Sigmoid colon (tissue), 7 donors: Measurements from ENCODE around the gene PTPN7. TPM values are rescaled to one million over a fixed set of nuclear protein-coding genes. Genes with fewer than 3 reads are reported as not detected.

ENCODE experiments used
- DNase-seq: peaks from one replicate; pipeline ENCODE4 v3.0.0-alpha.2; 2019
- H3K27ac ChIP-seq, 4 donors: fragments of 200-600 bp; sonication (generic); one replicate each; pipeline ENCODE4 v1.5.1; 2016 to 2019; ENCODE audit warnings: mild to moderate bottlenecking in 1 of 4
- H3K27me3 ChIP-seq, 3 donors: fragments of 200-600 bp; sonication (generic); one replicate each; pipeline ENCODE4 v1.5.1; 2019; ENCODE audit warnings: mild to moderate bottlenecking in 1 of 3
- H3K36me3 ChIP-seq, 4 donors: fragments of 200-600 bp; sonication (generic); one replicate each; pipeline ENCODE4 v1.5.1; 2016 to 2019
- H3K4me1 ChIP-seq, 4 donors: fragments of 200-600 bp; sonication (generic); one replicate each; pipeline ENCODE4 v1.5.1; 2017 to 2019
- H3K4me3 ChIP-seq, 4 donors: fragments of 200-600 bp; sonication (generic); one replicate each; pipeline ENCODE4 v1.5.1; 2017 to 2019; ENCODE audit warnings: mild to moderate bottlenecking in 2 of 4, moderate library complexity in 1 of 4
- H3K9me3 ChIP-seq, 4 donors: fragments of 200-600 bp in 3 of 4; sonication (generic) in 3 of 4; one replicate each; pipeline versions ENCODE4 v1.5.1 to v1.6.1; 2013 to 2019
- EP300 ChIP-seq, 4 donors: sonication (generic); formaldehyde crosslinking; IDR thresholded peaks; one replicate each; pipeline ENCODE4 v1.6.1; 2017; ENCODE audit warnings: antibody characterized with exemption in 4 of 4
- POLR2A ChIP-seq, 2 donors: fragments of 450-650 bp; IDR thresholded peaks; one replicate each; pipeline ENCODE4 v1.6.1; 2016; ENCODE audit warnings: antibody characterized with exemption in 2 of 2, mild to moderate bottlenecking in 2 of 2, moderate library complexity in 2 of 2
- POLR2AphosphoS5 ChIP-seq, 4 donors: sonication (generic); formaldehyde crosslinking; IDR thresholded peaks; one replicate each; pipeline ENCODE4 v1.6.1; 2017; ENCODE audit warnings: antibody characterized with exemption in 4 of 4
- whole genome bisulfite sequencing, 2 donors: extraction: QIAGEN DNeasy Blood & Tissue Kit; methylation state at CpG; one replicate each; pipeline ENCODE4 v1.1.7; 2013; 5-methylcytosine and 5-hydroxymethylcytosine counted together
- intact Hi-C: fragments of 100-400 bp; cut with DNase I; formaldehyde crosslinking; loops from one replicate; pipeline ENCODE4 v1.15.1; 2023
- polyA plus RNA-seq, 3 donors: library from polyadenylated mRNA; stranded (reverse); fragments of 200-250 nt; gene quantifications; one replicate each; pipeline ENCODE4 v1.2.3, GENCODE V29; 2013
- total RNA-seq, 4 donors: library from RNA; depleted of rRNA; stranded (reverse); fragments of >200 nt; gene quantifications; one replicate each; pipeline ENCODE4 v1.1.0, GENCODE V29; 2016
- TF ChIP-seq, protein P1 (sequence below), 4 experiments: fragments of 450-650 bp in 3 of 4; fragments of 200-600 bp in 1 of 4; IDR thresholded peaks; one replicate each; pipeline ENCODE4 v1.5.1; 2016 to 2019; ENCODE audit warnings: antibody characterized with exemption in 4 of 4, mild to moderate bottlenecking in 3 of 4, moderate library complexity in 2 of 4
- donor health status: healthy with polysubstance abuse.
- donor health status: Bipolar disorder and iron deficiency.
- donor health status: healthy.

The PTPN7 gene
- total and polyA plus RNA-seq, 7 donors: 0.71 to 18.2 (median 4.5) TPM; not detected in 1

DNA sequence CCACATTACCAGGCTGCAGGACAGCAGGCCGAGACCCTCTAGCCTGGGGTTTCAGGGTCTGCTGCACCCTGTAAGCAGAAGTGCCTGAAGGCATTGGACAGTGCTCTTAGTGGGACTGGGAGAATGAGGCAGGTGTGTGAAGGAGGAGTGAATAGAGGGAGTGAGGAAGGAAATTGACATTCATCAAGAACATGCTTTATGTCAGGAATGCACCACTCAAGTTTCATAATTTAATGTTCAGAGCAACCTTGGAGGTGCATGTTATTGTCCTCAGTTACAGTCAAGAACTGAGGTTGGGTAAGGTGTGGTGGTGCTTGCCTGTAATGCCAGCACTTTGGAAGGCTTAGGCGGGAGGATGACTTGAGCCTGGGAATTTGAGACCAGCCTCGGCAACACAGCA, 49.4 kb downstream of the PTPN7 start:
- Histone ChIP-seq H3K36me3 (no peaks in the 10 kb centered on the region), H3K27me3 (no peaks in the 10 kb centered on the region), H3K4me1 (peaks cover 0 to 13% (median 12%) of the 10 kb centered on the region in 4 donors), H3K27ac (no peak overlapping the region), H3K4me3 (no peak overlapping the region), H3K9me3 (no peaks in the 10 kb centered on the region)
- intact Hi-C loops: no loop called here
- no peak for DNase-seq
- TF ChIP-seq POLR2AphosphoS5 (IDR thresholded peaks at IDR 0.05): no peak
- TF ChIP-seq, protein P1, sequence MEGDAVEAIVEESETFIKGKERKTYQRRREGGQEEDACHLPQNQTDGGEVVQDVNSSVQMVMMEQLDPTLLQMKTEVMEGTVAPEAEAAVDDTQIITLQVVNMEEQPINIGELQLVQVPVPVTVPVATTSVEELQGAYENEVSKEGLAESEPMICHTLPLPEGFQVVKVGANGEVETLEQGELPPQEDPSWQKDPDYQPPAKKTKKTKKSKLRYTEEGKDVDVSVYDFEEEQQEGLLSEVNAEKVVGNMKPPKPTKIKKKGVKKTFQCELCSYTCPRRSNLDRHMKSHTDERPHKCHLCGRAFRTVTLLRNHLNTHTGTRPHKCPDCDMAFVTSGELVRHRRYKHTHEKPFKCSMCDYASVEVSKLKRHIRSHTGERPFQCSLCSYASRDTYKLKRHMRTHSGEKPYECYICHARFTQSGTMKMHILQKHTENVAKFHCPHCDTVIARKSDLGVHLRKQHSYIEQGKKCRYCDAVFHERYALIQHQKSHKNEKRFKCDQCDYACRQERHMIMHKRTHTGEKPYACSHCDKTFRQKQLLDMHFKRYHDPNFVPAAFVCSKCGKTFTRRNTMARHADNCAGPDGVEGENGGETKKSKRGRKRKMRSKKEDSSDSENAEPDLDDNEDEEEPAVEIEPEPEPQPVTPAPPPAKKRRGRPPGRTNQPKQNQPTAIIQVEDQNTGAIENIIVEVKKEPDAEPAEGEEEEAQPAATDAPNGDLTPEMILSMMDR (IDR thresholded peaks at IDR 0.05): no peak
- 89 to 90% methylated on average over 3 of the region's 3 CpGs for WGBS, 2 donors

DNA sequence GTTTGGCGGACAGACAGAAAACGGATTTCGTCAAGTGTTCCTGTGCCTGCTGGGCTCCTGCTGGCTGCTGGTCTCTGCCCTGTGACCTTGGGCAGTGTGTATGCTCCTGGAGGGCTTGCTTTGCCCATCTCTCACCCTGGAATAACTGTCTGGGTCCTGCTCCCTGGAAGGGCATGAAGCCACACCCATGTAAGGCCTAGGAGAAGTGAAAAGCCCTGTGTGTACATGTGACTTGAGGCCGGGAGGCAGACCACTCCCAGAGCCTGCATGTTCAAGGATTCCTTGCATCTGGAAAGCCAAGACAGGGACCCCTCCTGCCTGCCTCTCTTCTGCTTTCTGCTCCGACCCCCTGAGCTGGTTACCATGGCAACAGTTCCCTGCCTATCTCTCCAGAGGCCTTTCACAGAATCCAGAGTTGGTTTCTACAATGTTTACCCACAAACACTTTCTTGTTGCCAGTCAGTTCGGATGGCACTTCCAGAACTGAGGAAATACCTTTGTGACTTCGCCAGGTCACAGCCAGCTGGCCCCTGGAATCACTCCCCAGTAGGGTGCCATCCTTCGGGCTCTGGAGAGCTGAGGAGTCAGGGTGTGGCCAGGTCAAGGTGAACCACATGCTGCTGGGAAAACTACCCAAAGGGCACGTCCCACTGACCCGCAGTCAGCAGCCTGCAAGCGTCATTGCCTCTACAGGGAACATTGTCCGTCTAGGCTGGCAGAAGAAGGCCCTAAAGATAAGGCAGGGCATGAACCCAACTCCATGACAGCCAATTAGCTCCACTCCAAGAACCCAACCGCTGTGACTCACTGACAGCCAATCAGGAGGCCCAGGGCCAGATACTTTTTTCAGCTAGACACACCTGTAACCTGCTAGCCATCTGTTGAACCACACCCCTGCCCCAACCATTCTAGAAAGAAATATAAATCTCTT, 52.3 kb downstream of the PTPN7 start:
- WGBS, 2 donors: 12 to 65% methylated on average over 13 of the region's 13 CpGs
- peak overlapping the region in 1 of 4 donors; percentile 42 for H3K27ac ChIP-seq
- H3K9me3 ChIP-seq: no peaks in the 10 kb centered on the region
- H3K27me3 ChIP-seq: peaks cover 0 to 6% (median 0%) of the 10 kb centered on the region in 3 donors
- peaks cover 0 to 7% (median 6%) of the 10 kb centered on the region in 4 donors for H3K4me1 ChIP-seq
- intact Hi-C loops: no loop called here
- TF ChIP-seq, protein P1 (IDR thresholded peaks at IDR 0.05): no peak
- no peak for TF ChIP-seq POLR2A (IDR thresholded peaks at IDR 0.05)
- no peak for TF ChIP-seq POLR2AphosphoS5 (IDR thresholded peaks at IDR 0.05)
- TF ChIP-seq EP300 (IDR thresholded peaks at IDR 0.05): no peak
- DNase-seq: no peak
- H3K36me3 ChIP-seq: no peaks in the 10 kb centered on the region
- no peak overlapping the region for H3K4me3 ChIP-seq

DNA sequence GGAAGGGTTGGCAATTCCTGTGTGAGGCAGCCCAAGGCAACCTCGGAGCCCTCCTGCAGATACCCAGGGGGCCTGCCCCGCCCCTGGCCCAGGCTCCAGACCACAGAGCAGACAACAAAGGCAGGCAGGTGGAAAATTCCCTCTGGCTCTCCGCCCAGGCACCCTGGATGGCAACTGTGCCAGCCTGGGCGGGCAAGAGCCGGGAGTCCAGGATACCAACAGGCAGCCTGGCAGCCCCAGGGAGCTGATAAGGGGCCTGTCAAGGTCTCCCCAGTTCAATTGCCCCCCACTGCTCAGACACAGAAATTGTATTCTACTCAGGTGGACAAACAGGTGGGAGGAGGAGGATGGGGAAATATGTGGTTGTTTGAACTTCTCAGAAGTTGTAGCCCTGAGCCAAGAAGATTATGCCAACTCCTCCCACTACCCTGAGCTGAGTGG, 53.1 kb downstream of the PTPN7 start:
- Histone ChIP-seq H3K4me1 (no peaks in the 10 kb centered on the region), H3K9me3 (no peaks in the 10 kb centered on the region), H3K36me3 (no peaks in the 10 kb centered on the region), H3K27me3 (peaks cover 0 to 6% (median 0%) of the 10 kb centered on the region in 3 donors), H3K27ac (peak overlapping the region in 1 of 4 donors; percentile 42), H3K4me3 (no peak overlapping the region)
- TF ChIP-seq POLR2AphosphoS5 (IDR thresholded peaks at IDR 0.05): no peak
- TF ChIP-seq EP300 (IDR thresholded peaks at IDR 0.05): no peak
- no peak for TF ChIP-seq POLR2A (IDR thresholded peaks at IDR 0.05)
- no peak for DNase-seq
- 4 to 55% methylated on average over 5 of the region's 5 CpGs for WGBS, 2 donors
- intact Hi-C loops: no loop called here

DNA sequence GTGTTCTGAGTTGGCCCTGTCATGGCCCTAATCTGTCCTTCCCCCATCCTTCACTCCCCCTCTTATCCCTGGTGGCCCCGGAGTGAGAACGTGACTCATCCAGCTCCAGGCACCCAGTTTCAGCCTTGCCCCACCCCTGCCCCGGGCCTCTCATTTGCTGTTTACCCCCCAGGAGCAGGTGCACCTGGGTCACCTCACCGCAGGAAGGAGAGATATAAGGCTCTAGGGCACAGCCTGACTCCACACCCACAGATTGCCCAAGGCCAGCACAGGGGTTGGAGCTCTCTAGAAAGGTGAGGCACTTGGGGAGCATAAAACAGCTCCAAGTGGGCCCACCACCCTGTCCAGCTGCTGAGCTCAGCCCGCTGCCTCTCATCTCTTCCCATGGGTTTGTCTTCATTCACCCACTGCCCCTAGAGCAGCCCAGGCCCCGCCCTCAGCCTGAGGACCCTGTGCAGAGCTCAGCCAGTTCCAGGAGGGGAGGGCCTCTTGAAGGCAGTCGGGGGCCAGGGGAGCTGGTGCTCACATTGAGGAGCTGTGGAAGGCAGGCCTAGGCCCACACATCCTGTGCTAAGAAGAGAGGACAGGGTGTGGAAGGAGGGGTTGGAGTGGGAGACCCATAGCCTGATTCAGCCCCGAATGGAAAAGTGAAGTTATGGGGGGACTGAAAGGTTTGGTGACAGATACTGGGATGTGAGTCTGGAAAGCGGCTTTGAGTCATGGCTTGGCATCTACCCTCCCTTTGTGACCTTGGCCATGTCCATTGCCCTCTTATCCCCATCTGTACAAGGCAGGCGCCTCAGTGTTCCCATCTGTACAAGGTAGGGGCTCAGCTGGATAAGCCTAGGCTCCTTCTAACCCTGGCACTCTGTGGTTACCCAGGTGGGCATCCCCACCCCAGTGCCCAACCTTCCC, 53.8 kb downstream of the PTPN7 start:
- H3K4me3 ChIP-seq: no peak overlapping the region
- intact Hi-C loops: no loop called here
- no peaks in the 10 kb centered on the region for H3K9me3 ChIP-seq
- 18 to 64% methylated on average over 10 of the region's 10 CpGs for WGBS, 2 donors
- peaks cover 0 to 6% (median 0%) of the 10 kb centered on the region in 3 donors for H3K27me3 ChIP-seq
- H3K27ac ChIP-seq: peak overlapping the region in 2 of 4 donors; percentile 1 to 42
- no peak for DNase-seq
- H3K4me1 ChIP-seq: no peaks in the 10 kb centered on the region
- TF ChIP-seq POLR2A (IDR thresholded peaks at IDR 0.05) (peak in 1 of 2 donors; percentile 28), POLR2AphosphoS5 (IDR thresholded peaks at IDR 0.05) (peak in 1 of 4 donors; percentile 8), EP300 (IDR thresholded peaks at IDR 0.05) (no peak)
- TF ChIP-seq, protein P1 (IDR thresholded peaks at IDR 0.05): no peak
- no peaks in the 10 kb centered on the region for H3K36me3 ChIP-seq
